ENCODE measurements around the gene LYL1.
A peak's percentile ranks its signal among the peaks of the same experiment; 100 is the strongest.

LYL1 gene

GRCh38 chr19:13095934-13096927, 6.4 kb downstream of the LYL1 start:
- H3K27me3 ChIP-seq (replicated peaks; ENCODE audit: control insufficient read depth, insufficient read depth, low read length) = no peaks in the 10 kb centered on the region; the same call in 1 of the 2 replicates
- no peaks in the 10 kb centered on the region for H3K36me3 ChIP-seq (ENCODE audit: control insufficient read depth, insufficient read depth, low read length)
- no peak for DNase-seq (ENCODE audit: extremely low read depth, insufficient read length)
- TF ChIP-seq CTCF (IDR thresholded peaks at IDR 0.05; ENCODE audit: insufficient read depth, low read length, poor library complexity, severe bottlenecking) = peak; percentile 24
- peak overlapping the region; percentile 1; the same call in 1 of the 2 replicates for H3K4me3 ChIP-seq (replicated peaks; ENCODE audit: low read depth, low read length)

- peak overlapping the region; percentile 32 for H3K4me3 ChIP-seq (replicated peaks; ENCODE audit: low read depth, low read length)
- H3K27me3 ChIP-seq (replicated peaks; ENCODE audit: control insufficient read depth, insufficient read depth, low read length) = no peaks in the 10 kb centered on the region; the same call in 1 of the 2 replicates
- no peaks in the 10 kb centered on the region for H3K36me3 ChIP-seq (ENCODE audit: control insufficient read depth, insufficient read depth, low read length)
- DNase-seq (ENCODE audit: extremely low read depth, insufficient read length) = peak; percentile 50
- no peak for TF ChIP-seq CTCF (IDR thresholded peaks at IDR 0.05; ENCODE audit: insufficient read depth, low read length, poor library complexity, severe bottlenecking)
These were observed 7.3 kb downstream of the LYL1 start for GRCh38 chr19:13095393-13095784.

GRCh38 chr19:13094771-13095392, 7.8 kb downstream of the LYL1 start:
- Histone ChIP-seq H3K27me3 (replicated peaks; ENCODE audit: control insufficient read depth, insufficient read depth, low read length) (no peaks in the 10 kb centered on the region; the same call in 1 of the 2 replicates), H3K4me3 (replicated peaks; ENCODE audit: low read depth, low read length) (peak overlapping the region; percentile 32), H3K36me3 (ENCODE audit: control insufficient read depth, insufficient read depth, low read length) (no peaks in the 10 kb centered on the region)
- no peak for DNase-seq (ENCODE audit: extremely low read depth, insufficient read length)
- TF ChIP-seq CTCF (IDR thresholded peaks at IDR 0.05; ENCODE audit: insufficient read depth, low read length, poor library complexity, severe bottlenecking) = no peak

GRCh38 chr19:13094106-13094504, 8.6 kb downstream of the LYL1 start:
- Histone ChIP-seq H3K36me3 (ENCODE audit: control insufficient read depth, insufficient read depth, low read length) (no peaks in the 10 kb centered on the region), H3K4me3 (replicated peaks; ENCODE audit: low read depth, low read length) (no peak overlapping the region), H3K27me3 (replicated peaks; ENCODE audit: control insufficient read depth, insufficient read depth, low read length) (no peaks in the 10 kb centered on the region; the same call in 1 of the 2 replicates)
- no peak for TF ChIP-seq CTCF (IDR thresholded peaks at IDR 0.05; ENCODE audit: insufficient read depth, low read length, poor library complexity, severe bottlenecking)
- no peak for DNase-seq (ENCODE audit: extremely low read depth, insufficient read length)

- H3K4me3 ChIP-seq (replicated peaks; ENCODE audit: low read depth, low read length) = no peak overlapping the region
- TF ChIP-seq CTCF (IDR thresholded peaks at IDR 0.05; ENCODE audit: insufficient read depth, low read length, poor library complexity, severe bottlenecking) = peak; percentile 88
- no peaks in the 10 kb centered on the region for H3K36me3 ChIP-seq (ENCODE audit: control insufficient read depth, insufficient read depth, low read length)
- DNase-seq (ENCODE audit: extremely low read depth, insufficient read length) = peak; percentile 65
- H3K27me3 ChIP-seq (replicated peaks; ENCODE audit: control insufficient read depth, insufficient read depth, low read length) = no peaks in the 10 kb centered on the region; the same call in 1 of the 2 replicates
These were observed 9.1 kb downstream of the LYL1 start for GRCh38 chr19:13093407-13094105.

Measured in GM06990 (cell line).